GM12801 (cell line): ENCODE measurements around the gene GFOD2.

Experiments used
- TF ChIP-seq, protein P1 (sequence below): IDR thresholded peaks from one replicate; pipeline ENCODE4 v1.5.1; 2011; ENCODE audit warnings: control low read depth; ENCODE audit not compliant: insufficient read length; ENCODE audit errors: extremely low read depth

The GFOD2 gene

GRCh38 chr16:67663151-67663876, 55.8 kb downstream of the GFOD2 start:
- TF ChIP-seq, protein P1, sequence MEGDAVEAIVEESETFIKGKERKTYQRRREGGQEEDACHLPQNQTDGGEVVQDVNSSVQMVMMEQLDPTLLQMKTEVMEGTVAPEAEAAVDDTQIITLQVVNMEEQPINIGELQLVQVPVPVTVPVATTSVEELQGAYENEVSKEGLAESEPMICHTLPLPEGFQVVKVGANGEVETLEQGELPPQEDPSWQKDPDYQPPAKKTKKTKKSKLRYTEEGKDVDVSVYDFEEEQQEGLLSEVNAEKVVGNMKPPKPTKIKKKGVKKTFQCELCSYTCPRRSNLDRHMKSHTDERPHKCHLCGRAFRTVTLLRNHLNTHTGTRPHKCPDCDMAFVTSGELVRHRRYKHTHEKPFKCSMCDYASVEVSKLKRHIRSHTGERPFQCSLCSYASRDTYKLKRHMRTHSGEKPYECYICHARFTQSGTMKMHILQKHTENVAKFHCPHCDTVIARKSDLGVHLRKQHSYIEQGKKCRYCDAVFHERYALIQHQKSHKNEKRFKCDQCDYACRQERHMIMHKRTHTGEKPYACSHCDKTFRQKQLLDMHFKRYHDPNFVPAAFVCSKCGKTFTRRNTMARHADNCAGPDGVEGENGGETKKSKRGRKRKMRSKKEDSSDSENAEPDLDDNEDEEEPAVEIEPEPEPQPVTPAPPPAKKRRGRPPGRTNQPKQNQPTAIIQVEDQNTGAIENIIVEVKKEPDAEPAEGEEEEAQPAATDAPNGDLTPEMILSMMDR = no peak

DNA sequence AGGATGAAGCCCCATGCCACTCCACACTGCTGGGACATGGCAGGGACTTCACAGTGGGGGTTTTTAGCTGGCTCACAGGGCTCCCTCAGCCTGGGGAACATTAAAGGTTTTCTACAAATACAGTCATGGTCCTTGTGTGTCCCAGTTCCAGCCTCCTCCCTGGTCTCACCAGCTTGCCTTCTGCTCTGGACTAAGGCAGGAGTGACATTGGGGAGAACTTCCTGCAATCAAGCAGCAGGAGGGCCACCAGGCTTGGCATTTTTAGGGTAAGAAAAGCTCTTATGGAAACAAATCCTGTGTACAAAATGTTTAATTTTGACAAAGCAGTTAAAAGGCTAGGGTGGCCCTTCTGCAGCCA, 56.5 kb downstream of the GFOD2 start:
- TF ChIP-seq, protein P1 = no peak

GRCh38 chr16:67661886-67662652, 57.0 kb downstream of the GFOD2 start:
- TF ChIP-seq, protein P1 = no peak

GRCh38 chr16:67661101-67661761, 57.9 kb downstream of the GFOD2 start:
- TF ChIP-seq, protein P1 = no peak

DNA sequence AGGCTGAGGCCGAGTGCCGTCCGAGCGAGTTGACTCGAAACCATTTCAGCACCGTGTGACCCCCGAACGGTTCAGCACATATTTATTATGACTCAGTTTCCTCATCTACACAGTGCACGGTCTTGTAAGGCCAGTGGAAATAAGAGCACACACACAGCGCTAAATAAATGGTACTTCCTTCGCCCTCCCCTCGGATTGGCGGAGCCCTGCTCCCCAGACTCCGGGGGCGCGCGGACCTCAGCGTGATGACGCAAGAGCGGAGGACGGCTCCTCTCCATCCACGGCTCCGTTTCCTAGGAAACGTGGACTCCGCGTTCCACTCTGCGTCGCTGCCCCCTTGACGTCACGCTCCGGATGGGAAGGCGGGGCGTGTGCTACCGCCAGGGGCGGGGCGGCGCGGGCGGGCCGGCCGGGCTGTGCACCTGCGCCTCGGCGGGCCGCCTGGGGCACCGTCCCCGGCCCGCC, 58.5 kb downstream of the GFOD2 start, which contains the start of gene PARD6A:
Gene PARD6A, plus strand, starts transcription at position 397 of the 465 bp plus-strand sequence. CDS start 79 bp downstream, outside the sequence.
- TF ChIP-seq, protein P1 = no peak

- TF ChIP-seq, protein P1 = no peak
Measured at GRCh38 chr16:67659675-67660563, 59.2 kb downstream of the GFOD2 start, which contains the start of gene ACD. ACD (minus strand) TSS chr16:67660260; CDS start chr16:67660220, 40 bp downstream.
